HepG2 (cell line): ENCODE results near the gene LRP1B. TPM values are rescaled to one million over a fixed set of nuclear protein-coding genes. Genes with fewer than 3 reads are reported as not detected.

ENCODE experiments used
- ATAC-seq: fragments of 200-7000 bp; cut with Tn5 transposase; 3 replicates; pipeline ENCODE4 v1.9.1; 2020; ENCODE audit warnings: mild to moderate bottlenecking, moderate library complexity
- BruUV-seq: library from RNA; stranded (reverse); fragments of 400-500 nt; replicated peaks from 2 replicates; lab custom pipeline; 2021; lab: Mats Ljungman, UMichigan
- CTCF ChIA-PET: fragments of 300-600 bp; formaldehyde crosslinking; extraction: SDS; loops from one replicate; lab custom pipeline; 2021; ENCODE audit warnings: low total read pairs, inconsistent platforms, low intra/inter-chr PET ratio; lab: Yijun Ruan, JAX
- POLR2A ChIA-PET: fragments of 350-600 bp; sonication (Branson Sonifier 250); formaldehyde crosslinking; loops from one replicate; lab custom pipeline; 2020; ENCODE audit warnings: antibody characterized with exemption, inconsistent platforms; lab: Yijun Ruan, JAX
- DNase-seq: peaks from one replicate; pipeline ENCODE4 v3.0.0-alpha.2; 2015; ENCODE audit warnings: low spot score
- FAIRE-seq: peaks from 3 replicates; lab custom pipeline; 2011; peaks lifted over from hg19 to GRCh38; lab: Jason Lieb, UNC
- H2AFZ ChIP-seq: one replicate; pipeline ENCODE4 v1.6.1; 2011; ENCODE audit warnings: low read length, inconsistent platforms
- H3K27ac ChIP-seq: fragments of 300-600 bp; 3 replicates; pipeline ENCODE4 v1.8.0; 2011; ENCODE audit warnings: mixed run types, mild to moderate bottlenecking, mixed read lengths, low read length, inconsistent platforms; ENCODE audit not compliant: insufficient read depth; ENCODE audit errors: extremely low read length
- H3K27me3 ChIP-seq, 2 experiments: fragments of 200-600 bp in 1 of 2; 2 replicates in 1 of 2; 3 replicates in 1 of 2; pipeline versions ENCODE4 v1.6.0 to v1.8.0; 2011; ENCODE audit warnings: low read length in 2 of 2, mild to moderate bottlenecking in 2 of 2, moderate library complexity in 2 of 2, inconsistent platforms in 1 of 2; ENCODE audit not compliant: insufficient read depth in 2 of 2, control insufficient read depth in 1 of 2
- H3K36me3 ChIP-seq, 2 experiments: fragments of 200-600 bp in 1 of 2; replicated peaks in 1 of 2; 2 replicates in 1 of 2; 3 replicates in 1 of 2; pipeline versions ENCODE4 v1.5.1 to v1.8.0; 2011; ENCODE audit warnings: low read length in 2 of 2, inconsistent platforms in 1 of 2; ENCODE audit not compliant: insufficient read depth in 2 of 2, control insufficient read depth in 1 of 2
- H3K4me1 ChIP-seq: 2 replicates; pipeline ENCODE4 v1.5.1; 2012; ENCODE audit warnings: low read length, inconsistent platforms; ENCODE audit not compliant: insufficient read depth
- H3K4me2 ChIP-seq: 2 replicates; pipeline ENCODE4 v1.6.0; 2011; ENCODE audit warnings: low read depth, low read length, inconsistent platforms
- H3K4me3 ChIP-seq, 3 experiments: fragments of 200-600 bp in 1 of 3; sonication (generic), shearing (Covaris generic) in 1 of 3; replicated peaks in 1 of 3; 2 replicates each; pipeline ENCODE4 v1.5.1; 2011 to 2016; ENCODE audit warnings: low read length in 3 of 3, inconsistent platforms in 2 of 3, low read depth in 2 of 3, mild to moderate bottlenecking in 2 of 3, control low read depth in 1 of 3, mixed read lengths in 1 of 3; ENCODE audit not compliant: insufficient read depth in 1 of 3
- H3K79me2 ChIP-seq: one replicate; pipeline ENCODE4 v1.6.1; 2011; ENCODE audit warnings: low read length, inconsistent platforms; ENCODE audit not compliant: insufficient read depth
- H3K9ac ChIP-seq: 2 replicates; pipeline ENCODE4 v1.6.0; 2011; ENCODE audit warnings: mild to moderate bottlenecking, low read depth, low read length, inconsistent platforms; ENCODE audit not compliant: insufficient read depth
- H3K9me3 ChIP-seq: 2 replicates; pipeline ENCODE4 v1.5.1; 2012; ENCODE audit warnings: mild to moderate bottlenecking, low read length
- H4K20me1 ChIP-seq: 2 replicates; pipeline ENCODE4 v1.6.0; 2011; ENCODE audit warnings: inconsistent platforms, mild to moderate bottlenecking, low read length, moderate library complexity; ENCODE audit not compliant: insufficient read depth
- MAFK ChIP-seq, 2 experiments: IDR thresholded peaks in 1 of 2; conservative IDR thresholded peaks in 1 of 2; 2 replicates each; pipeline ENCODE4 v1.6.1; 2011; ENCODE audit warnings: improper control_type of control experiment in 2 of 2, low read length in 2 of 2
- SP5 ChIP-seq: IDR thresholded peaks from 2 replicates; pipeline ENCODE4 v1.6.1; 2016; ENCODE audit warnings: low read depth, borderline replicate concordance
- ZNF263 ChIP-seq: sonication (generic); formaldehyde crosslinking; IDR thresholded peaks from 2 replicates; pipeline ENCODE4 v1.4.0; 2020; ENCODE audit warnings: missing genetic modification reagents
- WGBS: methylation state at CpG from one replicate; pipeline ENCODE4 v1.1.6; 2017; ENCODE audit warnings: low lambda C conversion rate; 5-methylcytosine and 5-hydroxymethylcytosine counted together
- in situ Hi-C: cut with HindIII; loops from 2 replicates; pipeline ENCODE4 v1.10.0; 2017; ENCODE audit warnings: low pct_unique_long_range_greater_than_20kb; ENCODE audit not compliant: extremely low pct_ligation_motif_present
- intact Hi-C: fragments of 100-400 bp; cut with micrococcal nuclease; formaldehyde crosslinking; loops from one replicate; pipeline ENCODE4 v1.10.0; 2022; ENCODE audit not compliant: unreplicated experiment
- polyA plus RNA-seq, 8 experiments: library from polyadenylated mRNA; depleted of rRNA in 3 of 8; stranded (reverse) in 7 of 8; unstranded in 1 of 8; fragments of >200 nt; fragmentation: Illumina TruSeq in 4 of 8; extraction: Trizol in 4 of 8; gene quantifications; 2 replicates each; pipeline versions ENCODE4 v1.2.1 to v1.2.3, GENCODE V29; 2011 to 2016; ENCODE audit warnings: low read depth in 4 of 8, missing spikeins in 1 of 8, mixed read lengths in 1 of 8; ENCODE audit not compliant: insufficient read depth in 1 of 8
- total RNA-seq, 5 experiments: library from RNA; depleted of rRNA; stranded (reverse); fragments of >200 nt; fragmentation: Illumina TruSeq; extraction: Trizol; gene quantifications; 2 replicates each; pipeline ENCODE4 v1.2.3, GENCODE V29; 2016; ENCODE audit warnings: low read depth in 1 of 5

The LRP1B gene
- total and polyA plus RNA-seq, 2 of the 13 experiments (the other 11 are each of a cell fraction or from before 2014, with no cell fraction given), result 0.04 TPM; not detected in 1

- no TSS peak for BruUV-seq
- DNase-seq, result no peak
- no peaks in the 10 kb centered on the region for H3K36me3 ChIP-seq
- H3K4me2 ChIP-seq, result no peak overlapping the region
- FAIRE-seq, result no peak
- no peaks in the 10 kb centered on the region for H3K4me1 ChIP-seq
- H3K9me3 ChIP-seq, result no peaks in the 10 kb centered on the region
- H3K4me3 ChIP-seq, result no peak overlapping the region
- TF ChIP-seq MAFK (conservative IDR thresholded peaks at IDR 0.05 in 1 of 2, IDR thresholded peaks at IDR 0.05 in 1 of 2; ENCODE audit: low read length in 2 of 2) (0 out of 4 replicates have a peak, but pooled peaks of 1 of the 2 experiments have one; percentile 13), ZNF263 (CRISPR knock-in tag) (no peak)
- no peaks in the 10 kb centered on the region for H3K79me2 ChIP-seq
- in situ Hi-C loops, result no loop called here
- ATAC-seq, result no peak
- H3K27me3 ChIP-seq, result no peaks in the 10 kb centered on the region
- intact Hi-C loops, result no loop called here
- H4K20me1 ChIP-seq, result no peaks in the 10 kb centered on the region
- POLR2A ChIA-PET, result no interaction called here
- H3K9ac ChIP-seq, result no peak overlapping the region
- no peak overlapping the region for H2AFZ ChIP-seq
- 3% methylated on average over 3 of the region's 3 CpGs for WGBS
- H3K27ac ChIP-seq, result no peak overlapping the region
- CTCF ChIA-PET, result no interaction called here
These were observed 814.2 kb downstream of the LRP1B start for GRCh38 chr2:141316606-141317005.

- no peak overlapping the region for H3K27ac ChIP-seq
- in situ Hi-C loops (no loop called here), intact Hi-C loops (no loop called here)
- BruUV-seq, result no TSS peak
- no peak overlapping the region for H3K4me3 ChIP-seq
- no peak overlapping the region for H3K4me2 ChIP-seq
- H4K20me1 ChIP-seq, result no peaks in the 10 kb centered on the region
- POLR2A ChIA-PET, result no interaction called here
- no peak overlapping the region for H3K9ac ChIP-seq
- no peaks in the 10 kb centered on the region for H3K79me2 ChIP-seq
- DNase-seq, result no peak
- CTCF ChIA-PET, result no interaction called here
- 4% methylated on average over 3 of the region's 3 CpGs for WGBS
- no peak overlapping the region for H2AFZ ChIP-seq
- H3K4me1 ChIP-seq, result no peaks in the 10 kb centered on the region
- TF ChIP-seq SP5 (CRISPR knock-in tag), result no peak
- H3K27me3 ChIP-seq, result no peaks in the 10 kb centered on the region
- H3K36me3 ChIP-seq, result no peaks in the 10 kb centered on the region
- H3K9me3 ChIP-seq, result no peaks in the 10 kb centered on the region
- FAIRE-seq, result no peak
- no peak for ATAC-seq
These were observed 814.7 kb downstream of the LRP1B start for GRCh38 chr2:141316103-141316502.
